Measurements from ENCODE around the gene RASEF. TPM values are rescaled to one million over a fixed set of nuclear protein-coding genes. Genes with fewer than 3 reads are reported as not detected.

Gene RASEF
- total RNA-seq, 4 donors from 2014 or later: 0.13 to 0.72 (median 0.33) TPM

GRCh38 chr9:83023151-83023550 lies 39.8 kb downstream of the RASEF start:
- peaks cover 0 to under 1% (median 0%) of the 10 kb centered on the region in 3 donors for H3K9me3 ChIP-seq
- 80 to 100% methylated on average over 1 of the region's 1 CpG for WGBS, 2 donors (ENCODE audit: low coverage in 1 of 2)
- ATAC-seq: no peak

GRCh38 chr9:83020864-83021263 lies 42.1 kb downstream of the RASEF start:
- TF ChIP-seq POLR2A (IDR thresholded peaks at IDR 0.05) (no peak), POLR2AphosphoS5 (IDR thresholded peaks at IDR 0.05) (no peak), CTCF (IDR thresholded peaks at IDR 0.05) (no peak), EP300 (IDR thresholded peaks at IDR 0.05) (no peak)
- Histone ChIP-seq H3K27ac (no peak overlapping the region), H3K27me3 (no peaks in the 10 kb centered on the region), H3K4me1 (no peaks in the 10 kb centered on the region), H3K36me3 (no peaks in the 10 kb centered on the region), H3K9me3 (peaks cover 0 to 10% (median 0%) of the 10 kb centered on the region in 3 donors), H3K4me3 (no peak overlapping the region)
- ATAC-seq: no peak
- 79 to 87% methylated on average over 2 of the region's 2 CpGs for WGBS, 2 donors (ENCODE audit: low coverage in 1 of 2)

More at GRCh38 chr9:83023151-83023550, 39.8 kb downstream of the RASEF start:
- no peak overlapping the region for H3K27ac ChIP-seq
- no peaks in the 10 kb centered on the region for H3K4me1 ChIP-seq
- H3K4me3 ChIP-seq: no peak overlapping the region
- TF ChIP-seq EP300 (IDR thresholded peaks at IDR 0.05) (no peak), POLR2AphosphoS5 (IDR thresholded peaks at IDR 0.05) (no peak), CTCF (IDR thresholded peaks at IDR 0.05) (no peak), POLR2A (IDR thresholded peaks at IDR 0.05) (no peak)
- H3K27me3 ChIP-seq: no peaks in the 10 kb centered on the region
- no peaks in the 10 kb centered on the region for H3K36me3 ChIP-seq

GRCh38 chr9:83020327-83020726 lies 42.6 kb downstream of the RASEF start:
- H3K36me3 ChIP-seq: no peaks in the 10 kb centered on the region
- H3K4me3 ChIP-seq: no peak overlapping the region
- H3K4me1 ChIP-seq: no peaks in the 10 kb centered on the region
- H3K27ac ChIP-seq: no peak overlapping the region
- H3K9me3 ChIP-seq: peaks cover 0 to 10% (median 0%) of the 10 kb centered on the region in 3 donors
- WGBS, 2 donors (ENCODE audit: low coverage in 1 of 2): 83 to 86% methylated on average over 1 to 7 of the region's 7 CpGs
- TF ChIP-seq EP300 (IDR thresholded peaks at IDR 0.05) (no peak), POLR2AphosphoS5 (IDR thresholded peaks at IDR 0.05) (no peak), CTCF (IDR thresholded peaks at IDR 0.05) (no peak), POLR2A (IDR thresholded peaks at IDR 0.05) (no peak)
- no peak for ATAC-seq
- no peaks in the 10 kb centered on the region for H3K27me3 ChIP-seq

- Histone ChIP-seq H3K27ac (no peak overlapping the region), H3K36me3 (no peaks in the 10 kb centered on the region), H3K4me1 (no peaks in the 10 kb centered on the region), H3K4me3 (no peak overlapping the region), H3K27me3 (no peaks in the 10 kb centered on the region), H3K9me3 (peaks cover 0 to 10% (median 0%) of the 10 kb centered on the region in 3 donors)
- no peak for TF ChIP-seq EP300 (IDR thresholded peaks at IDR 0.05)
- TF ChIP-seq POLR2AphosphoS5 (IDR thresholded peaks at IDR 0.05): no peak
- TF ChIP-seq POLR2A (IDR thresholded peaks at IDR 0.05): no peak
- no peak for TF ChIP-seq CTCF (IDR thresholded peaks at IDR 0.05)
- 82 to 100% methylated on average over 1 to 2 of the region's 2 CpGs for WGBS, 2 donors (ENCODE audit: low coverage in 1 of 2)
- ATAC-seq: no peak
Observed at GRCh38 chr9:83019246-83019645, 43.7 kb downstream of the RASEF start.

- H3K36me3 ChIP-seq: no peaks in the 10 kb centered on the region
- H3K27me3 ChIP-seq: no peaks in the 10 kb centered on the region
- no peak for ATAC-seq
- TF ChIP-seq POLR2AphosphoS5 (IDR thresholded peaks at IDR 0.05) (no peak), CTCF (IDR thresholded peaks at IDR 0.05) (no peak), EP300 (IDR thresholded peaks at IDR 0.05) (no peak), POLR2A (IDR thresholded peaks at IDR 0.05) (no peak)
- H3K4me1 ChIP-seq: no peaks in the 10 kb centered on the region
- H3K27ac ChIP-seq: no peak overlapping the region
- H3K9me3 ChIP-seq: peaks cover 0 to 10% (median 0%) of the 10 kb centered on the region in 3 donors
- no peak overlapping the region for H3K4me3 ChIP-seq
- WGBS, 2 donors (ENCODE audit: low coverage in 1 of 2): 86 to 89% methylated on average over 1 to 2 of the region's 2 CpGs
Observed at GRCh38 chr9:83015897-83016296, 47.0 kb downstream of the RASEF start.

All from gastroesophageal sphincter (tissue), 4 donors.